K562 (cell line): ENCODE measurements around the gene IFNA14.
"Not testable (repeated sequence)": the region's sequence is repeated elsewhere in the genome, so short reads cannot be mapped to it uniquely, and the experiment has no call there.

Experiments used
- ADNP ChIP-seq: fragments of 200-800 bp; sonication (Bioruptor generic); IDR thresholded peaks from 2 replicates; pipeline ENCODE4 v1.6.1; 2016; ENCODE audit warnings: missing genetic modification characterization, missing compliant biosample characterization
- EP300 ChIP-seq: IDR thresholded peaks from 2 replicates; pipeline ENCODE4 v1.6.1; 2012; ENCODE audit warnings: low read length, improper control_type of control experiment
- FOXM1 ChIP-seq, 2 experiments: fragments of 450-650 bp in 1 of 2; sonication (generic) in 1 of 2; formaldehyde crosslinking in 1 of 2; IDR thresholded peaks; 2 replicates each; pipeline versions ENCODE4 v1.6.1 to v1.9.0; 2017 to 2022; ENCODE audit warnings: low read depth in 2 of 2, mild to moderate bottlenecking in 2 of 2, missing genetic modification reagents in 1 of 2, moderate library complexity in 1 of 2
- GABPA ChIP-seq: fragments of 200-800 bp; sonication (Bioruptor generic); conservative IDR thresholded peaks from 2 replicates; pipeline ENCODE4 v1.6.1; 2016; ENCODE audit warnings: low read depth, missing genetic modification characterization, missing compliant biosample characterization
- KDM4B ChIP-seq, 2 experiments: fragments of 450-650 bp in 1 of 2; sonication (generic) in 1 of 2; IDR thresholded peaks; 2 replicates each; pipeline ENCODE4 v1.6.1; 2016 to 2017; ENCODE audit warnings: borderline replicate concordance in 2 of 2, antibody characterized with exemption in 1 of 2, low read depth in 1 of 2, mild to moderate bottlenecking in 1 of 2
- NRF1 ChIP-seq, 2 experiments: fragments of 450-650 bp; IDR thresholded peaks in 1 of 2; conservative IDR thresholded peaks in 1 of 2; 2 replicates each; pipeline ENCODE4 v1.6.1; 2014; ENCODE audit warnings: mild to moderate bottlenecking in 2 of 2
- SRF ChIP-seq, 2 experiments: fragments of 250-450, 450-650 bp in 1 of 2; sonication (Bioruptor Pico) in 1 of 2; sonication (generic) in 1 of 2; formaldehyde crosslinking; IDR thresholded peaks; 2 replicates each; pipeline versions ENCODE4 v1.5.0 to v1.5.1; 2020 to 2022; ENCODE audit warnings: mild to moderate bottlenecking in 1 of 2, missing genetic modification reagents in 1 of 2
- ZNF175 ChIP-seq: fragments of 200-800 bp; sonication (Bioruptor generic); IDR thresholded peaks from 2 replicates; pipeline ENCODE4 v1.6.1; 2016; ENCODE audit warnings: low read depth, mild to moderate bottlenecking, missing genetic modification characterization, missing compliant biosample characterization
- TF ChIP-seq, protein P1 (sequence below), 3 experiments: IDR thresholded peaks in 2 of 3; conservative IDR thresholded peaks in 1 of 3; 2 replicates each; pipeline ENCODE4 v1.5.1; 2011 to 2012; ENCODE audit warnings: low read length in 3 of 3, mild to moderate bottlenecking in 3 of 3, control low read depth in 2 of 3, improper control_type of control experiment in 1 of 3, inconsistent platforms in 1 of 3, low read depth in 1 of 3, mixed read lengths in 1 of 3, moderate library complexity in 1 of 3; ENCODE audit not compliant: insufficient read depth in 2 of 3
- TF ChIP-seq, protein P2 (sequence below): fragments of 250-450 bp; sonication (Bioruptor Pico); IDR thresholded peaks from 2 replicates; pipeline ENCODE4 v1.8.0; 2021; ENCODE audit warnings: moderate library complexity, mild to moderate bottlenecking, inconsistent platforms

DNA sequence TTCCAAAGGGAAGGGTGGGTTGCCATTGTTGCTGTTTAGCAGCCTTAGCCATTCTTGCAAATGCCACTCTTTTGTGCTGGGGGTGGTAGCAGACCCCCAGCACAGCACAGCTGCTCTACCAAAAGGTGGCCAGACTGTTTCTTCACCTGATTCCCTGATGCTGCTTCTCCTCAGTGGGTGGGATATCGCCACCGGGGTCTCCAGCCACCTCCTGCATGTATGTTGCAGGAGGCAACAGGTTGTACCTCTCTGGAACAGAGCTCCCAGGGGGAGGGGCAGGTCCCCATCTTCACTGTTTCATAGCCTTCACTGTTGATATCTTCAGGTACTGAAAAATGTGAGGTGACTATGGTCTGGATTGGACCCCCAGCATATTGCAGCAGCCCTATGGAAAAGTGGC is 29.0 kb downstream of the IFNA14 start:
- not testable (repeated sequence) for TF ChIP-seq ZNF175 (CRISPR knock-in tag); KDM4B (IDR thresholded peaks at IDR 0.05; ENCODE audit: borderline replicate concordance in 2 of 2, low read depth in 1 of 2); GABPA; ADNP (tag); EP300; FOXM1 (IDR thresholded peaks at IDR 0.05; ENCODE audit: low read depth); FOXM1 (CRISPR knock-in tag; IDR thresholded peaks at IDR 0.05; ENCODE audit: low read depth); SRF (CRISPR knock-in tag; IDR thresholded peaks at IDR 0.05); NRF1 (conservative IDR thresholded peaks at IDR 0.05 in 1 of 2, IDR thresholded peaks at IDR 0.05 in 1 of 2)
- TF ChIP-seq, protein P1, sequence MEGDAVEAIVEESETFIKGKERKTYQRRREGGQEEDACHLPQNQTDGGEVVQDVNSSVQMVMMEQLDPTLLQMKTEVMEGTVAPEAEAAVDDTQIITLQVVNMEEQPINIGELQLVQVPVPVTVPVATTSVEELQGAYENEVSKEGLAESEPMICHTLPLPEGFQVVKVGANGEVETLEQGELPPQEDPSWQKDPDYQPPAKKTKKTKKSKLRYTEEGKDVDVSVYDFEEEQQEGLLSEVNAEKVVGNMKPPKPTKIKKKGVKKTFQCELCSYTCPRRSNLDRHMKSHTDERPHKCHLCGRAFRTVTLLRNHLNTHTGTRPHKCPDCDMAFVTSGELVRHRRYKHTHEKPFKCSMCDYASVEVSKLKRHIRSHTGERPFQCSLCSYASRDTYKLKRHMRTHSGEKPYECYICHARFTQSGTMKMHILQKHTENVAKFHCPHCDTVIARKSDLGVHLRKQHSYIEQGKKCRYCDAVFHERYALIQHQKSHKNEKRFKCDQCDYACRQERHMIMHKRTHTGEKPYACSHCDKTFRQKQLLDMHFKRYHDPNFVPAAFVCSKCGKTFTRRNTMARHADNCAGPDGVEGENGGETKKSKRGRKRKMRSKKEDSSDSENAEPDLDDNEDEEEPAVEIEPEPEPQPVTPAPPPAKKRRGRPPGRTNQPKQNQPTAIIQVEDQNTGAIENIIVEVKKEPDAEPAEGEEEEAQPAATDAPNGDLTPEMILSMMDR (IDR thresholded peaks at IDR 0.05 in 2 of 3, conservative IDR thresholded peaks at IDR 0.05 in 1 of 3; ENCODE audit: insufficient read depth in 2 of 3, low read depth in 1 of 3, low read length in 3 of 3) = not testable (repeated sequence)
- TF ChIP-seq, protein P2, sequence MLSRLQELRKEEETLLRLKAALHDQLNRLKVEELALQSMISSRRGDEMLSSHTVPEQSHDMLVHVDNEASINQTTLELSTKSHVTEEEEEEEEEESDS (CRISPR knock-in tag) = not testable (repeated sequence)
